ENCODE measurements around the gene XRCC6.
A peak's percentile ranks its signal among the peaks of the same experiment; 100 is the strongest.

The XRCC6 gene

GRCh38 chr22:41688365-41689211 is 67.5 kb downstream of the XRCC6 start, which contains the start of gene SNU13:
SNU13 (minus strand) TSS chr22:41688867; CDS start chr22:41688796, 71 bp downstream.
- DNase-seq, result peak; percentile 95

- no peak for DNase-seq
These were observed 69.4 kb downstream of the XRCC6 start for GRCh38 chr22:41690476-41690875.

DNA sequence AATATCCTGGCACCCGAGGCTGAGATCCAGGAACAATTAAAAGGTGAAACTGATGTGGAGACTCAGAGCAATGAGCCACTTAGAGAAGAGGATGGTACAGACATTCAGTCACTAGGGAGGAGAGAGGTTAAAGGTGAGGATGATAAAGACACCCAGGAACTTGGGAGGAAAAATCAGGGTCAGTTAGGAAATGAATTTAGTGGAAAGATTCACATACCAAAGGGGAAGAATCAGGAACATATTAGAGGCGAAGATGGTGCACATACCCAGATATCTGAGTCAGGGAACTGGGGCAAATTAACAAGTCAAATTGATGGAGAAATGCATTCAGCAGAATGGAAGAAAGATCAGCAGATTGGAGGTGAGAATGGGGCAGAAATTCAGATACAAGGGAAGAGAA is 74.1 kb downstream of the XRCC6 start:
- DNase-seq, result no peak

- DNase-seq, result no peak
These were observed 75.6 kb downstream of the XRCC6 start for GRCh38 chr22:41696703-41697102.

- DNase-seq, result peak; percentile 90
These were observed 76.2 kb downstream of the XRCC6 start for GRCh38 chr22:41697126-41697775.

GRCh38 chr22:41699264-41700107 is 78.4 kb downstream of the XRCC6 start, which contains the start of gene MEI1:
MEI1 (plus strand) TSS chr22:41699503; CDS start chr22:41699539, 36 bp downstream.
- DNase-seq, result peak; percentile 92

- no peak for DNase-seq
These were observed 78.9 kb downstream of the XRCC6 start for GRCh38 chr22:41700108-41700364.

- DNase-seq, result no peak
These were observed 81.7 kb downstream of the XRCC6 start for GRCh38 chr22:41702763-41703162.

GRCh38 chr22:41709341-41709740 is 88.2 kb downstream of the XRCC6 start:
- DNase-seq, result no peak

GRCh38 chr22:41713004-41713403 is 91.9 kb downstream of the XRCC6 start:
- no peak for DNase-seq
